Smooth muscle cell (in vitro differentiated cells): ENCODE measurements around the gene E2F6. TPM values are rescaled to one million over a fixed set of nuclear protein-coding genes. Genes with fewer than 3 reads are reported as not detected.

Experiments used
- DNase-seq: peaks from one replicate; lab custom pipeline; 2025; ENCODE audit not compliant: unreplicated experiment; lab: John Stamatoyannopoulos, UW
- H2AFZ ChIP-seq: fragments of 200-600 bp; sonication (generic); 2 replicates; pipeline ENCODE4 v1.6.0; 2016; ENCODE audit warnings: antibody characterized with exemption, low read depth, mild to moderate bottlenecking
- H3F3A ChIP-seq: fragments of 200-600 bp; sonication (generic); 2 replicates; pipeline ENCODE4 v1.6.0; 2017; ENCODE audit warnings: antibody characterized with exemption, low read depth
- H3K27ac ChIP-seq: fragments of 200-600 bp; sonication (generic); 2 replicates; pipeline ENCODE4 v1.5.1; 2016; ENCODE audit warnings: low read depth, mild to moderate bottlenecking
- H3K27me3 ChIP-seq: fragments of 200-600 bp; sonication (generic); 2 replicates; pipeline ENCODE4 v1.6.1; 2016; ENCODE audit warnings: low read depth, mild to moderate bottlenecking
- H3K36me3 ChIP-seq: fragments of 200-600 bp; sonication (generic); 2 replicates; pipeline ENCODE4 v1.5.1; 2016; ENCODE audit warnings: low read depth
- H3K4me1 ChIP-seq: fragments of 200-600 bp; sonication (generic); 2 replicates; pipeline ENCODE4 v1.5.1; 2016; ENCODE audit warnings: low read depth
- H3K4me2 ChIP-seq: fragments of 200-600 bp; sonication (generic); 2 replicates; pipeline ENCODE4 v1.6.0; 2016; ENCODE audit warnings: mild to moderate bottlenecking
- H3K4me3 ChIP-seq: fragments of 200-600 bp; sonication (generic); 2 replicates; pipeline ENCODE4 v1.5.1; 2016; ENCODE audit warnings: mild to moderate bottlenecking
- H3K79me2 ChIP-seq: fragments of 200-600 bp; sonication (generic); 2 replicates; pipeline ENCODE4 v1.6.0; 2016; ENCODE audit warnings: low read depth, mild to moderate bottlenecking
- H3K9ac ChIP-seq: fragments of 200-600 bp; sonication (generic); 2 replicates; pipeline ENCODE4 v1.6.0; 2016; ENCODE audit warnings: low read depth
- H3K9me3 ChIP-seq: fragments of 200-600 bp; sonication (generic); replicated peaks from 2 replicates; pipeline ENCODE4 v1.5.1; 2016; ENCODE audit warnings: low read depth
- H4K20me1 ChIP-seq: fragments of 200-600 bp; sonication (generic); 2 replicates; pipeline ENCODE4 v1.6.0; 2016; ENCODE audit warnings: low read depth
- WGBS: methylation state at CpG from one replicate; pipeline ENCODE4 v1.1.7; 2016; ENCODE audit warnings: low lambda C conversion rate; 5-methylcytosine and 5-hydroxymethylcytosine counted together
- polyA plus RNA-seq: library from polyadenylated mRNA; unstranded; fragments of >200 nt; fragmentation: Nextera tagmentation; extraction: Ambion mirVana; gene quantifications from 2 replicates; pipeline ENCODE4 v1.2.1, GENCODE V29; 2016
- total RNA-seq: library from RNA; depleted of rRNA; stranded (reverse); fragments of >200 nt; gene quantifications from 2 replicates; pipeline ENCODE4 v1.2.3, GENCODE V29; 2014
- TF ChIP-seq, protein P1 (sequence below): fragments of 200-600 bp; sonication (generic); IDR thresholded peaks from 2 replicates; pipeline ENCODE4 v1.5.1; 2017; ENCODE audit warnings: borderline replicate concordance, mild to moderate bottlenecking, antibody characterized with exemption; ENCODE audit not compliant: insufficient read depth, poor library complexity, severe bottlenecking

The E2F6 gene
- total and polyA plus RNA-seq, 2 experiments from 2014 or later, result 17.5 to 18.0 TPM

DNA sequence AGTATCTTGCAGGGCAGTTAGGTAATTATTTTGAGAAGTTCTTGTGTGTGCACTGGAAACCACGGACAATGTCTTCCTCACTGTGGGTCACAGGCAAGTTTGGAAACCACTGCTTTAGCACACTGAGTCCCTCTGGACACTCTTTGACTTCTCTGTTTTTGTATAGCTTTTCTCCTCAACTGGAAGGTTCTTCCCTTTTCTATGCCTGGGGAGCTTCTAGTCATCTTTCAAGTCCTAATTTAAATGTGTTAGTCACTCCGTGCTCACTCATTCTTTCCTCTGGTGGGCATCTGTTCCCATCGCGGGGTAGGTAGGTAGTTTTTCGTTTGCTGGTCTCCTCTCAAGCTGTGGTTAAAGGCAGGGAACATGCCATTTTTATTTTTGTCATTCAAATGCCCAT is 32.1 kb downstream of the E2F6 start:
- H3K4me1 ChIP-seq, result no peaks in the 10 kb centered on the region
- DNase-seq, result no peak
- TF ChIP-seq, protein P1, sequence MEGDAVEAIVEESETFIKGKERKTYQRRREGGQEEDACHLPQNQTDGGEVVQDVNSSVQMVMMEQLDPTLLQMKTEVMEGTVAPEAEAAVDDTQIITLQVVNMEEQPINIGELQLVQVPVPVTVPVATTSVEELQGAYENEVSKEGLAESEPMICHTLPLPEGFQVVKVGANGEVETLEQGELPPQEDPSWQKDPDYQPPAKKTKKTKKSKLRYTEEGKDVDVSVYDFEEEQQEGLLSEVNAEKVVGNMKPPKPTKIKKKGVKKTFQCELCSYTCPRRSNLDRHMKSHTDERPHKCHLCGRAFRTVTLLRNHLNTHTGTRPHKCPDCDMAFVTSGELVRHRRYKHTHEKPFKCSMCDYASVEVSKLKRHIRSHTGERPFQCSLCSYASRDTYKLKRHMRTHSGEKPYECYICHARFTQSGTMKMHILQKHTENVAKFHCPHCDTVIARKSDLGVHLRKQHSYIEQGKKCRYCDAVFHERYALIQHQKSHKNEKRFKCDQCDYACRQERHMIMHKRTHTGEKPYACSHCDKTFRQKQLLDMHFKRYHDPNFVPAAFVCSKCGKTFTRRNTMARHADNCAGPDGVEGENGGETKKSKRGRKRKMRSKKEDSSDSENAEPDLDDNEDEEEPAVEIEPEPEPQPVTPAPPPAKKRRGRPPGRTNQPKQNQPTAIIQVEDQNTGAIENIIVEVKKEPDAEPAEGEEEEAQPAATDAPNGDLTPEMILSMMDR, result no peak
- no peaks in the 10 kb centered on the region for H3F3A ChIP-seq
- no peak overlapping the region for H3K4me2 ChIP-seq
- H3K4me3 ChIP-seq, result no peak overlapping the region
- H3K9me3 ChIP-seq, result no peaks in the 10 kb centered on the region
- 90% methylated on average over 5 of the region's 5 CpGs for WGBS
- H3K27me3 ChIP-seq, result no peaks in the 10 kb centered on the region
- no peak overlapping the region for H3K27ac ChIP-seq
- no peak overlapping the region for H3K9ac ChIP-seq
- no peaks in the 10 kb centered on the region for H4K20me1 ChIP-seq
- H2AFZ ChIP-seq, result no peak overlapping the region
- no peaks in the 10 kb centered on the region for H3K79me2 ChIP-seq
- no peaks in the 10 kb centered on the region for H3K36me3 ChIP-seq

DNA sequence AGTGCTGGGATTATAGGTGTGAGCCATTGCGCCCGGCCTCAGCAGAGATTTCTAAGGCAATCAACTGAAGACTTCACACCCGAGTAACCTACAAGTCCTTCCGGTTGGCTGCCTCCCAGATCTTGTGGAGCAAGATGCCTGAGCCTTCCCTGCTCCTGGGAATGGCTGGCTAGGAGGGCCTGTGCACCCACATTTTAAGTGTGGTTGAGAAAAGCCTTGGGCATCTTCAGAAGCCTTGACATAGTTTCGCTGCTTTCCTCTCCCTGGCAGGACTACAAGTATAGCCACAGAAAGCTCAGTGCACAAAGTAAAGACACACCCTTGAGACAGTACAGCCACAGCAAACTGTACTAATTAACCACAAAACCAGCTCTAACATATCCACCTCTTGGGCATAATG is 35.2 kb downstream of the E2F6 start:
- no peak overlapping the region for H3K4me2 ChIP-seq
- no peaks in the 10 kb centered on the region for H3K36me3 ChIP-seq
- no peak overlapping the region for H3K9ac ChIP-seq
- no peak overlapping the region for H3K27ac ChIP-seq
- no peaks in the 10 kb centered on the region for H3K27me3 ChIP-seq
- H3F3A ChIP-seq, result no peaks in the 10 kb centered on the region
- no peaks in the 10 kb centered on the region for H3K4me1 ChIP-seq
- H4K20me1 ChIP-seq, result no peaks in the 10 kb centered on the region
- no peaks in the 10 kb centered on the region for H3K79me2 ChIP-seq
- H3K4me3 ChIP-seq, result no peak overlapping the region
- H3K9me3 ChIP-seq, result no peaks in the 10 kb centered on the region
- no peak overlapping the region for H2AFZ ChIP-seq
- 94% methylated on average over 5 of the region's 5 CpGs for WGBS
- DNase-seq, result no peak
- TF ChIP-seq, protein P1, result no peak

DNA sequence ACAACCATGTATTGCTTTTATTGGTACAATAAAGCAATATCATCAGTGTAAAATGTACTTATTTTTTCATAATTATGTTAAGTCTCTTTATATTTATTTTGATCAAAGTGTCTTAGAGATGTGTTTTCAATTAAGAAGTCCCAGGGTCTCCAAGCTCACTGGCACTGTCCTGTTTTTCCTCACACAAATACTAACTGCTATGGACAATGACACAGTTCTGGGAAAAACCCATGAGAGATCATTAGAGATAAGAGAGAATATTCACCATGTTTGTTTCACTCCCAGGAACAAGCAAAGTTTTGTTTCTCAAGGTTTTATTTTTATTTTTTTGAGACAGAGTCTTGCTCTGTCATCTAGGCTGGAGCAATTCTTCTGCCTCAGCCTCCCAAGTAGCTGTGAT is 38.7 kb downstream of the E2F6 start:
- no peaks in the 10 kb centered on the region for H3F3A ChIP-seq
- no peak for DNase-seq
- no peaks in the 10 kb centered on the region for H3K9me3 ChIP-seq
- H3K27ac ChIP-seq, result no peak overlapping the region
- H3K79me2 ChIP-seq, result no peaks in the 10 kb centered on the region
- H4K20me1 ChIP-seq, result no peaks in the 10 kb centered on the region
- no peaks in the 10 kb centered on the region for H3K27me3 ChIP-seq
- TF ChIP-seq, protein P1, result no peak
- H3K4me2 ChIP-seq, result no peak overlapping the region
- H3K4me3 ChIP-seq, result no peak overlapping the region
- no peaks in the 10 kb centered on the region for H3K4me1 ChIP-seq
- no peak overlapping the region for H3K9ac ChIP-seq
- H2AFZ ChIP-seq, result no peak overlapping the region
- H3K36me3 ChIP-seq, result no peaks in the 10 kb centered on the region

DNA sequence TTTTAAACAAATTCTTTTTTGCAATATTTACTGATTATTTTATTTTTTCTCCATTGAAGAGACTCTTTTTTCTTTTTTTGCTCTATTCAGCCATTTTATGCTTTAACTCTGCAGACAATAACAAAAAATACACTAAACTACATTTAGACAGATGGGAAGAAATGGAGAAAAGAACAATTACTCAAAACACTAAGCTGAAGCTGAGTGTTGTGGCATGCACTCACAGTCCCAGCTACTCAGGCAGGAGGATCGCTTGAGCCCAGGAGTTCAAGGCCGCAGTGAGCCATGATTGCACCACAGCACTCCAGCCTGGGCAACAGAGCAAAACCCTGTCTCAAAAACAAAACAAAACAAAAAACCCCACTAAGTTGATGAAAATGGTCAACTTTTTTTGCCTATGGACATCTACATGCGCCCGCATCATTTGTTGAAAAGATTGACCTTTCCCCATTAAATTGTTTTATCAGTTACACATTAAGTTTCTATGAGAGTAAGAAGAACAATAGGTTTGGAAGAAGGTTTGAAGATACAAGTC is 43.0 kb downstream of the E2F6 start:
- H2AFZ ChIP-seq, result no peak overlapping the region
- no peak overlapping the region for H3K4me2 ChIP-seq
- no peak for DNase-seq
- no peaks in the 10 kb centered on the region for H3K27me3 ChIP-seq
- H3F3A ChIP-seq, result no peaks in the 10 kb centered on the region
- no peak overlapping the region for H3K27ac ChIP-seq
- no peak overlapping the region for H3K4me3 ChIP-seq
- H3K4me1 ChIP-seq, result no peaks in the 10 kb centered on the region
- no peaks in the 10 kb centered on the region for H3K79me2 ChIP-seq
- H3K36me3 ChIP-seq, result no peaks in the 10 kb centered on the region
- TF ChIP-seq, protein P1, result no peak
- 96% methylated on average over 4 of the region's 4 CpGs for WGBS
- H4K20me1 ChIP-seq, result no peaks in the 10 kb centered on the region
- no peaks in the 10 kb centered on the region for H3K9me3 ChIP-seq
- H3K9ac ChIP-seq, result no peak overlapping the region
